Stimulated activated naive CD4-positive, alpha-beta T cell treated with Interleukin-2 at 50 U/mL for 16 hours (primary cell): ENCODE measurements around the gene RNF167.

Experiments used
- DNase-seq: peaks from one replicate; lab custom pipeline; 2025; lab: John Stamatoyannopoulos, UW

Gene RNF167

DNA sequence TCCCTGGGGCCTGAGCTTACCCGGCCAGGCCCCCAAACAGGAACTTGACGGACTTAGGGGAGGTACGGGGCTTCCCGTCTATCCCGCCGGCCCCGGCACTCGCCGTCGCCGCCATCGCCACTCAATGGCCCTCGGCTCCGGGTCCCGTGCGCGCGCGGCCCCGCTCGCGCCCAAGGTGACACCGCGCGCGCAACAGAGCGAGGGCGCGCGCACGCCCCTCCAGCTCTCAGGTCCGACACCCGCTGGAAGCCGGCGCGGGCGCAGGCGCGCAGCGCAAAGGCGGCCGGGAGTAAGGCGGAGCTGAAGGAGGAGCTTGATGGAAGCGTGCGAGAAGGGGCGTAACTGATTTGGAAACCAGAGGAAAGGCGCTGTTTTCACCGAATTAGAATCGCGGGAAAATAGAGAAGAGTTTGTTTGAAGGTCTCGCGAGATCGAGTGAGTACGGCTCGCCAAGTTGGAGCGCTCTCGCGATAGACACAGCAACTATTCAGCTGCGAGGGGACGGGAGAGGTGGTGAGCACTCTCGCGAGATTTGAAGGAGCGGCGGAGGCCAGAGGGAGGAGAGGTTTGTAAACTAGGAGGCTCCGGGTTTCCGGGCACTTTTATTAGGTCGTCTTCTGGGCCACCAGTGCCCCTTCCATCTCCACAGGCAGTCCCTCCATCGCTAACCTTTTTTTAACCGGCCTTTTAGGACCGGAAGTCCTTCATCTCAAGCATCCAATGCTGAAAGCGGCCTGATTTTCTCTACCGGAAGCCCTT, at the start of gene RNF167, which contains the start of gene SLC25A11:
Gene RNF167, plus strand, starts transcription at position 473 of the 759 bp plus-strand sequence. CDS start 642 bp downstream, outside the sequence.
Gene SLC25A11, minus strand, starts transcription at position 251 of the 759 bp plus-strand sequence. Its CDS starts 136 bp downstream, at position 115.
- DNase-seq, result peak; percentile 99

DNA sequence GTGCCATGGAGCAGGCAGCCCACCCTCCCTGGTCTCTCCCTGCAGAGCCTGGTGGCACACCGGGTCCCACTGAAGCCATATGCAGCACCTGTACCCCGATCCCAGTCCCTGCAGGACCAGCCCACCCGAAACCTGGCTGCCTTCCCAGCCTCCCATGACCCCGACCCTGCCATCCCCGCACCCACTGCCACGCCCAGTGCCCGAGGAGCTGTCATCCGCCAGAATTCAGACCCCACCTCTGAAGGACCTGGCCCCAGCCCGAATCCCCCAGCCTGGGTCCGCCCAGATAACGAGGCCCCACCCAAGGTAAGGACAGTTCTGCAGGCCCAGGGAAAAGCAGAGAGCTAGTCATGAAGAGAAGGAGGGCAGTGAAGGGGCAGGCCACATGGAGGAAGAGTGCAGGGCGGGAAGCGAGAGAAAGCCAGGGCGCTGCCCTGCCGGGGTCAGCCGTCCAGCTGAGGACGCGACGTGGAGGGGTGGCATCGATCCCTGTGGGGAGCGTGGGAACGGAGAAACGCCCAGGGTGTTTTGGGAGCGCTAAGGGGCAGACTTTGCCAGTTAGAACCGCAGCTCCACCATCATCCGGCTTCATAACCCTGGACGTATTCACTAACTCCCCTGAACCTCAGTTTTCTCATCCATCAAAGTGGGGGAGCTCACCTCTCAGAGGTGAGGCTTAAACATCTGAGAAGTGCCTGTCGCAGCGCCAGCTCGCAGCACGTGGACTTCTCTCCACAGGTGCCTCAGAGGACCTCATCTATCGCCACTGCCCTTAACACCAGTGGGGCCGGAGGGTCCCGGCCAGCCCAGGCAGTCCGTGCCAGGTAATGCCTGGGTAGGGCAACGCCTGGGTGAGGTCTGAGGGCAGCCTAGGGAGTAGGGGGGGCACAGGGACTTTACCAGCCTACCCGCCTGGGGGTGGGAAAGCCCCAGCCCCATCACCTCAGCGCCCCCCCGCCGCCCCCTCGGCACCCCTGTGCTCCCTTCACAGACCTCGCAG, 48.4 kb upstream of the RNF167 start:
- no peak for DNase-seq

GRCh38 chr17:4892499-4893221, 47.4 kb upstream of the RNF167 start:
- DNase-seq, result no peak

DNA sequence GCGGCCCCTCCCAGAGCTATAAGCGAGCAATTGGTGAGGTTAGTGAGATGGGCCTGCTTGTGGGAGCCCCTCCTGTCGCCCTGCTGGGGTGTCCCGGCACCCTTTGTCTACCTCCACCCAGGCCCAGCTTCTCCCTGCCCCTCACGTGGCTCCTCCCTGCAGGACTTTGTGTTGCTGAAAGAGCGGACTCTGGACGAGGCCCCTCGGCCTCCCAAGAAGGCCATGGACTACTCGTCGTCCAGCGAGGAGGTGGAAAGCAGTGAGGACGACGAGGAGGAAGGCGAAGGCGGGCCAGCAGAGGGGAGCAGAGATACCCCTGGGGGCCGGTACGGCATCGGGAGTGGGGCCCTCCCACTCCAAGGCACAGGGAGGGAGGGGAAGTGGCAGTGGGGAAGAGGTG, 46.8 kb upstream of the RNF167 start:
- DNase-seq, result no peak

DNA sequence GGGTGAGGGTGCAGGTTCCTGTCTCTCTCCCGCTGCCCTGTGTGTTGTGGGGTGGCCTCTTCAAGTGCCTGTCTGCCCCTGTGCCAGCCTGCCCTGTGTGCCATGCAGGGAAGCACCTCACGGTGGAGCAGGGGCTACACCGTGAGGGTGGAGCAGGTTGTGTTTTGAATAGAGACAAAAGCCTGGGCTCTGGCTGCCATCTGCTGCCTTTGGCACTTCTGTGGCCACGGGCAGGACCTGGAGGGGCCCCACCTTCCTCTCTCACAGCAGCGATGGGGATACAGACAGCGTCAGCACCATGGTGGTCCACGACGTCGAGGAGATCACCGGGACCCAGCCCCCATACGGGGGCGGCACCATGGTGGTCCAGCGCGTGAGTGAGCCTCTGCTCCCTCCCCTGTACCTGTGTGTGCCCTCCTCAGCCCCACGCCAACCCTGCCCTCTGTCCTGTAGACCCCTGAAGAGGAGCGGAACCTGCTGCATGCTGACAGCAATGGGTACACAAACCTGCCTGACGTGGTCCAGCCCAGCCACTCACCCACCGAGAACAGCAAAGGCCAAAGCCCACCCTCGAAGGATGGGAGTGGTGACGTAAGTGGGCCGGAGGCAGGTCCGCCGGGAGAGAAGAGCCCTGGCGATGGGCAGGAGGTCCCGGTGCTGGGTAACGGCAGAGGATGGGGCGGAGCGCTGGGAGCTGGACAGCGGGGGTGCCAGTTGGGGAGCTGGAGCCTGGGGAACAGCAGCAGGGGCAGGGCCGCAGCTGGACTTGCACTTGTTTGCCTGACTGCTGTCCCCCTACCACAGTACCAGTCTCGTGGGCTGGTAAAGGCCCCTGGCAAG, 46.1 kb upstream of the RNF167 start:
- DNase-seq, result no peak

- DNase-seq, result no peak
Observed at GRCh38 chr17:4895121-4895520, 44.9 kb upstream of the RNF167 start.

DNA sequence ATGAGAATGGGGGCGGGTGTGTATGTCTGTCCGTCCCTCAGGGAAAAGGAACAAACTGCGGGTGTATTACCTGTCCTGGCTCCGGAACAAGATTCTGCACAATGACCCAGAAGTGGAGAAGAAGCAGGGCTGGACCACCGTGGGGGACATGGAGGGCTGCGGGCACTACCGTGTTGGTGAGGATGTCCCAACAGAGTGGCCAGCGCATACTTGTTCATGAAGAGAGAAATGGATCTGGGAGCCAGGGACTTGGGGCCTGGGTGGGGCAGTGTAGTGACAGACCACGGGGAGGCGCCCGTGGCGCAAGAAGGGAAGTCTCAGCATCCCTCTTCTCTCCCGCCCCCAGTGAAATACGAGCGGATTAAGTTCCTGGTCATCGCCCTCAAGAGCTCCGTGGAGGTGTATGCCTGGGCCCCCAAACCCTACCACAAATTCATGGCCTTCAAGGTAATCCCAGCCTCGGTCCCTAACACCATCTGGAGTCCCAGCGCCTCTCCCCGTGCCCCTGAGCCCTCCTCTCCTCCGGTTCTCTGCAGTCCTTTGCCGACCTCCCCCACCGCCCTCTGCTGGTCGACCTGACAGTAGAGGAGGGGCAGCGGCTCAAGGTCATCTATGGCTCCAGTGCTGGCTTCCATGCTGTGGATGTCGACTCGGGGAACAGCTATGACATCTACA, 44.3 kb upstream of the RNF167 start:
- DNase-seq, result no peak

GRCh38 chr17:4896332-4897197, 43.5 kb upstream of the RNF167 start:
- no peak for DNase-seq

- DNase-seq, result no peak
Observed at GRCh38 chr17:4897198-4897687, 42.8 kb upstream of the RNF167 start.

DNA sequence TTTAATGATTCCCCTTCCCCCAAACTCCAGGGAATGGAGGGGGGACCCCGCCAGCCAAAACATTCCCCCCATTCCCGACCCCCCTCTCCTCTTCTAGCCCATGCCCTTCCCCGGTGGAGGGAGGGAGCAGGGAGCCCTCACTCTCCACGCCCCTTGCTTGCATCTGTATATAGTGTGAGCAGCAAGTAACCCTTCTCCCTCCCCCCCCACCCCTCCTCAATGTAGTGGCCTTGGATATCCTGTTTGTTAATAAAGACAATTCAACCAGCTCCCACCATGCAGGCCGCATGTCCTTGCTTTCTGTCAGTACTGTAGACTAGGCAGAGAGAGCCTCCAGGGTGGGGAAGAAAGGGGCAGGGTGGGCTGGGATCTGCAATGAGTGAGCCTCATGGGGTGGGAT, 42.3 kb upstream of the RNF167 start:
- DNase-seq, result no peak

DNA sequence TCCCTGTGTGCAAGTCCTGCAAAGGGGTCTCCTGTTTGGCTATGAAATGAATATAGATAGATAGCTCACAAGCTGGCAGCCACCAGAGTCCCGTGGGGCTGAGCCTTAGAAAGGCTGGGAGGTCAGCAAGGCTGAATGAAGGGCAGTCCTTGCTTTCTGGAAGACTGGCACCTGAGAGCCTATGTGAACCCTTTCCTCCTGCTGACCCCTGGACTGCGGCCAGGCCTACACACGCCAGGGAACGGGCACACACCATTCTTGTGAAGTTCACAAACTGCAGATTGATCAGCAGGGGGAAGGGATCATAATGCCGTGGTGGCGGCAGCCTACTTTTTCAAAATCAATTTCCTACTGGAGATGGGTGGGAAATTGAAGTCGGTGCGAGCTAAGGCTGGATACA, 41.7 kb upstream of the RNF167 start:
- DNase-seq, result no peak

DNA sequence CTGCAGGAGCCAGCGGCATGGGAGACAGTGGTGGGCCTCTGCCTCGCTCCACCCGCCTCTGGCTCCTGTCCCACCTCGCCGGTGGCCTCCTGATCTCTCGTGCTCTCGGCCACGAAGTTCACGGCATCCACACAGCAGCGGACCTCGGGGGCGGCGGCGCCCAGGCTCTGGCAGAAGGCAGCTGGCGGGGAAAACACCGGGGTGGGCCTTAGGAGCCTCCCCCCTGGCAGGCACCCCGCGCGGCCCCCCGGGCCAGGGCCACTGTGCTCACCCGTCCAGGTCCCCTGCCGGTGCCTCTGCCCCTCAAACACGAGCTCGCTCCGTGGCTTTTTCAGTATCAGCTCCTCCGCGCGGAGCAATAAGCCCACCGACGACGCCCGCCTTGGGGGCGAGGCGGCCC, 41.1 kb upstream of the RNF167 start:
- no peak for DNase-seq

DNA sequence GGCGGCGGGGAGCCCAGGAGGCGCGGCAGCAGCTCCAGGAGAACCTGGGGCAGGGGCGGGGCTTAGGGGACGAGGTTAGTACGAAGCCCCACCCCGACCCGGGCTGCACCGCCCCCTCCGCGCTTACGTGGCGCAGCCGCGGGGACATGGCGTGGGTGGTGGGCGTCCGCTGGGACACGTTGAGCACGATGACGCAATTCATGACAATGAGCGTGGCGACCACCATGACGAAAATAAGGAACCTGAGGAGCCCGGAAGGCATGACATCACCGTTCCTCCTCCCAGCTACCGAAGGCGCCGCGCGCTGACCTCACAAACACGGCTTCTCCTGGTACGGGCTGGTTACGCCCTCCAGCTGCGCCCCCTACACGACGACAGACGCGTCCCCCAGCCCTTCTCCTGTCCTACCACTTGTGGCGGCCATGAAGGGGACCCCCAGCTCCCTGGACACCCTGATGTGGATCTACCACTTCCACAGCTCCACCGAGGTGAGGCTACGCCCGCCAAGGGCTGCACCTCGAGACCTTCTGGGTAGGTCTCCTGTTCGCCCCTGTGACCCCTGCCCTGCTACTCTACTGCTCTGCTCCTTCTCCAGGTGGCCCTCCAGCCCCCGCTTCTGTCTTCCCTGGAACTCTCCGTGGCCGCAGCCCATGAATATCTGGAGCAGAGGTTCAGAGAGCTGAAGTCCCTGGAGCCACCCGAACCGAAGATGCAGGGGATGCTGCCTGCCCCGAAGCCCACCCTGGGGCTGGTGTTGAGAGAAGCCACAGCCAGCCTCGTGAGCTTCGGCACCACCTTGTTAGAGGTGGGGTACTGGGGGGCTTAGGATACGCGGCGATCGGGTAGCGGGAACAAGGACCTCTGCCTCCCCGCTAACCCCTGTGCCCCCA, 40.5 kb upstream of the RNF167 start, which contains the start of gene C17orf107:
Gene C17orf107, plus strand, starts transcription at position 196 of the 890 bp plus-strand sequence. Its CDS starts 227 bp downstream, at position 423.
- peak; percentile 94 for DNase-seq

- peak; percentile 40 for DNase-seq
Observed at GRCh38 chr17:4900231-4901107, 39.6 kb upstream of the RNF167 start.

DNA sequence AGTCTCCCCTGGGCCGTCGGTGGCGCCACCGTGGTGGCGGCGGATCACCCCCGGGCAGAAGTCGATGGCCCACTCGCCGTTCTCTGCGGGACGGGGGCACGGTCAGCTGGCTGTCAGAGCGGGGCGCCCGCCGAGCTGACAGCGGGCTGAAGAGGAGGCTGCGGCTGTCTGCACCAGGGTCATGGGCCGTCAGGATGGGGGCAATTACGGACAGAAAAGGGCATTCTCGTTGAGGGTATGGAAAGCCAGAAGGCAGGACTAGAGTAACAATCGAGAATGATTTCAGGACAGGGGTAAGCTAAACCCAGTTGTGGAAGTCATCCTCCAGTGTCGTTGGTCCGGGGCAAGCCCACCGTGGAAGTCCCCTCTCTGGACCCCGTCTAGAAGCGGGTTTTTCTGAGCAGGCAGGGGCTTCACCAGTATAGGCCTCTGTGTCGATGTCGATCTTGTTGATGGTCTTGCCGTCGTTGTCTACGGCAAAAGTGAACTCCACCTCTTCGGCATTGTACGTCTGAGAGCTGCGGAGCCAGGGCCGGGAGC, 38.9 kb upstream of the RNF167 start:
- DNase-seq, result no peak

DNA sequence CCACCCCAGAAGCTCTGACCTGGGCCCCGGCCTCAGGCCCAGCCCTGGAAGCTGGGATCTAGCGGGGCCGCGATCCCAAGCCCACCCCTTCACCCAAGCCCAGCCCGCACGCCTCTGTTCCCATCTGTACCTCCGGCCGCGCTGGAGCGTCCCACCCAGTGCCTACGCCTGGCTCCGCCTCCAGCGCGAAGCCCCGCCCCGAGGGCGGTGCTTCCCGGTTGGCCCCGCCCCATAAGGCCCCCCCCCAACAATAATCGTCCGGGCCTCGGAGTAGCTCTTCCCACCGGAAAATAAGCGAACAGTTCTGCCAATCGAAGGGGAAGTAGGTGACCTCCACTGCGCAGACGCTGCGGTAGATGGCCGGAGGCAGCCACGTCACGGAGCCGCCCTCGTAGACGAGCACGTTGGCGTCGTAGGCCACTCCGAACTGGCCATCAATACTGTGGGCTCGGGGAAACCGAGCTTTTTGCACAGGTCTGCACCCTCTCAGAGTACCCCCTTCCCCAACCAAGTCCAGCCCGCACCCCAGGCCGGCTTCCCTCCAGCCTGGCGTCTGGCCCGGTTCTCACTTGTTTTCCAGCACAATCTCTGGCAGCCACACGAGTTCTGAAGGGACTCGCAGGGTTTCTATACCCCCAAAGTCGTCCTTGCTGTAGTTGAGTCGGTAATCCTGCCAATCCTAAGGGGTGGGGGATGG, 38.3 kb upstream of the RNF167 start:
- DNase-seq, result no peak
